ENCODE measurements around the gene TTC32.

- TF ChIP-seq CTCF (IDR thresholded peaks at IDR 0.05; ENCODE audit: low read length): no peak
- TF ChIP-seq EZH2 (IDR thresholded peaks at IDR 0.05; ENCODE audit: borderline replicate concordance, low read length): no peak
These were observed 495 bp upstream of the TTC32 start for GRCh38 chr2:19902216-19902740.

Measured in OCI-LY1 (cell line).